GM12892 (cell line): Measurements from ENCODE around the gene C1RL.

Source experiments
- DNase-seq: peaks from one replicate; pipeline ENCODE4 v3.0.0; 2011; ENCODE audit not compliant: insufficient read length
- FAIRE-seq: peaks from 2 replicates; lab custom pipeline; 2011; peaks lifted over from hg19 to GRCh38; lab: Jason Lieb, UNC
- POLR2A ChIP-seq: IDR thresholded peaks from 2 replicates; pipeline ENCODE4 v1.6.1; 2011; ENCODE audit warnings: low read depth, low read length, control low read depth
- POLR2AphosphoS5 ChIP-seq: IDR thresholded peaks from 2 replicates; pipeline ENCODE4 v1.6.1; 2011; ENCODE audit warnings: low read depth, low read length, control low read depth
- TAF1 ChIP-seq: IDR thresholded peaks from 2 replicates; pipeline ENCODE4 v1.6.1; 2011; ENCODE audit warnings: low read depth, mild to moderate bottlenecking, control low read depth, low read length, borderline replicate concordance

C1RL gene

GRCh38 chr12:7146228-7146627 is 37.2 kb upstream of the C1RL start:
- FAIRE-seq, result no peak

DNA sequence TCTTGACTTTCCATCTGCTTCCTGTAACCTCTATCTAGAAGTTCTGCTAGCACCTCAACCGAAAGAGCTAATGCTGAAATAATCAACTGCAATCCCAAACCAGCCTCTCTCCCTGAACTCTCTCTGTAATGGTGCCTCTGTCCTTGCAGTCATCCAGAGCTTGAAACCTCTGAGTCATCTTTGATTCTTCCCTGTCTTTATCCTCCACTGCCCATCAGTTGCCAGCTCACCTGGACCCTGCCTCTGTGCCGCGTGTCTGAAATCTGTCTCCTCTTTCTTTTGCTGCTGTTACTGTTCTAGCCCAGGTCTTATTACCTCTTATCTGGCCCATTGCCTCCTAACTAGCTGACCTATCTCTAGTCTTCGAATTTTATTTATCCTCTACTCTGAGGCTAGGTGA is 36.7 kb upstream of the C1RL start:
- TF ChIP-seq POLR2A (no peak), TAF1 (no peak), POLR2AphosphoS5 (no peak)
- FAIRE-seq (no peak), DNase-seq (no peak)

More at GRCh38 chr12:7146228-7146627, 37.2 kb upstream of the C1RL start:
- DNase-seq, result no peak
- no peak for TF ChIP-seq POLR2A

DNA sequence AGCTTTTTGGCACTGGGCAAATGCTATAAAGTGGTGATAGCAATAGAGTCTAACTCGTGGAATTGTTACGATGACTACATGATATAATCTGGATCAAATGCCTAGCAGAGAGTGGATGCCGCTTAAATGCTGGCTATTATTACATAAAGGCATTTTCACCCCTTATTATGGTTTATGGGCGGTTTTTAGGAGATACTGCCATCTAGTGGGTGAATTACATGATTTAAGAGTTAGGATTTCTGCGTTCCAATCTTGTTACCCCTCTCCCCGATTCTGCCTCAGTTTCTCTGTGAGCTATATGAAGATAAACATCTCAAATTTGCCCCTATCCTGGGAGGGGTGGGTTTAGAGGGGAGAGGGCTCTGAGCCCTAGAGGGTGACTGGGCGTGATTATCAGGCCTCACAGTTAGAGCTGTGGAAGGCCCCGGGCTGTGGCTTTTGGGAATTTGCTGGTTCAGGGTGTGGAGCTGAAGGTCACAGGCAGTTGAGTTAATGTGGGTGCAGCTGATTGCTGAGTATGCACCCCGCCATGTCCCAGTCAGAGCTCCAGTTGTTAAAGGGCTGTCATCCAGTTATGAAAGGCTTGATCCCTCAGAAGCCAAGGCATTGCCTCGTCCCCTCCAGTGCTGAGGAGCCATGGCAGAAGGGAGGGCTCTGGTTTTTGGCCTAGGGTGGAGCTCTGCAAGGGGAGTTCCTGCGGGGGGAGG is 35.6 kb upstream of the C1RL start:
- FAIRE-seq, result no peak
- no peak for DNase-seq

DNA sequence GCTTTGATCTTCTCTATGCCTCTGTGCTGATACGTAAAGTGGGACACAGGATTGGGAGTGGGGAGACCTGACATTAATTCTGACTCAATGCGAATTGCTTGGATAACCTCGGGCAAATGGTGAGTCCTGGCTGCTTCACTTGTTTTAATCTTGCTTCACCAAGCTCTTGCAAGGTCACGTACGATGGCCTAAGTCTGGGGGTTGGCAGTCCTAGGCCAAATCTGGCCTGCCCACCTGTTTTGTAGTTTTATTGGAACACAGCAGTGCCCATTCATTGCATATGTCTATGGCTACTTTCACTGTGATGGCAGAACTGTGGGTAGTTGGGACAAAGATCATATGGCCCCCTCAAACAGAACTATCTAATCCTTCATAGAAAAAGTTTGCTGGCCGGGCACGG is 34.5 kb upstream of the C1RL start:
- TF ChIP-seq TAF1 (no peak), POLR2A (no peak), POLR2AphosphoS5 (no peak)
- DNase-seq, result no peak
- no peak for FAIRE-seq

More for the DNA sequence above, 35.6 kb upstream of the C1RL start:
- no peak for TF ChIP-seq POLR2A
- no peak for TF ChIP-seq TAF1
- TF ChIP-seq POLR2AphosphoS5, result no peak

GRCh38 chr12:7142809-7143465 is 33.9 kb upstream of the C1RL start:
- DNase-seq (no peak), FAIRE-seq (no peak)
- TF ChIP-seq TAF1 (no peak), POLR2AphosphoS5 (no peak), POLR2A (no peak)

- no peak for FAIRE-seq
- TF ChIP-seq TAF1 (no peak), POLR2AphosphoS5 (no peak), POLR2A (no peak)
- DNase-seq, result no peak
These were observed 33.1 kb upstream of the C1RL start for GRCh38 chr12:7142056-7142644.

GRCh38 chr12:7141351-7142005 is 32.5 kb upstream of the C1RL start:
- FAIRE-seq (no peak), DNase-seq (no peak)
- TF ChIP-seq TAF1 (no peak), POLR2A (no peak), POLR2AphosphoS5 (no peak)

- DNase-seq, result no peak
- TF ChIP-seq TAF1 (no peak), POLR2A (no peak), POLR2AphosphoS5 (no peak)
- no peak for FAIRE-seq
These were observed 30.2 kb upstream of the C1RL start for GRCh38 chr12:7139200-7139599.

- FAIRE-seq (no peak), DNase-seq (no peak)
- TF ChIP-seq TAF1 (no peak), POLR2A (no peak), POLR2AphosphoS5 (no peak)
These were observed 28.9 kb upstream of the C1RL start for GRCh38 chr12:7137908-7138307.

- TF ChIP-seq TAF1 (no peak), POLR2A (no peak), POLR2AphosphoS5 (no peak)
- FAIRE-seq (no peak), DNase-seq (no peak)
These were observed 27.7 kb upstream of the C1RL start for GRCh38 chr12:7136676-7137075.

GRCh38 chr12:7136071-7136470 is 27.1 kb upstream of the C1RL start:
- DNase-seq (no peak), FAIRE-seq (no peak)
- TF ChIP-seq TAF1, result no peak
- TF ChIP-seq POLR2AphosphoS5, result no peak
- no peak for TF ChIP-seq POLR2A
